ENCODE measurements around the gene ADCY5.

ADCY5 gene

DNA sequence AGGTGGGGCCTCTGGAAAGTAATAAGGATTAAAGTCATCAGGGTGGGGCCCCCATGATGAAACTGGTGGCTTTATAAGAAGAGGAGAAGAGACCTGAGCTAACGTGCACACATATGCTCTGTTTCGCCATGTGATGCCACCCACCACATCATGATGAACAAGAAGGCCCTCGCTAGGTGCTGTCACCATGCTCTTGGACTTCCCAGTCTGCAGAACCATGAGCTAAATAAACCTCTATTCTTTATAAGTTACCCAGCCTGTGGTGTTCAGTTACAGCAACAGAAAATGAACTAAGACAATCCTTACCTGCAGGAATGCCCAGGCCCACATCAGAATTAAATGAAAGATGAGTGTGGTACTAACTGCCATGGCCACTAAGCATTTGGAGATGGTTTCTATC lies 79.8 kb downstream of the ADCY5 start:
- no peak for DNase-seq (ENCODE audit: low spot score)

DNA sequence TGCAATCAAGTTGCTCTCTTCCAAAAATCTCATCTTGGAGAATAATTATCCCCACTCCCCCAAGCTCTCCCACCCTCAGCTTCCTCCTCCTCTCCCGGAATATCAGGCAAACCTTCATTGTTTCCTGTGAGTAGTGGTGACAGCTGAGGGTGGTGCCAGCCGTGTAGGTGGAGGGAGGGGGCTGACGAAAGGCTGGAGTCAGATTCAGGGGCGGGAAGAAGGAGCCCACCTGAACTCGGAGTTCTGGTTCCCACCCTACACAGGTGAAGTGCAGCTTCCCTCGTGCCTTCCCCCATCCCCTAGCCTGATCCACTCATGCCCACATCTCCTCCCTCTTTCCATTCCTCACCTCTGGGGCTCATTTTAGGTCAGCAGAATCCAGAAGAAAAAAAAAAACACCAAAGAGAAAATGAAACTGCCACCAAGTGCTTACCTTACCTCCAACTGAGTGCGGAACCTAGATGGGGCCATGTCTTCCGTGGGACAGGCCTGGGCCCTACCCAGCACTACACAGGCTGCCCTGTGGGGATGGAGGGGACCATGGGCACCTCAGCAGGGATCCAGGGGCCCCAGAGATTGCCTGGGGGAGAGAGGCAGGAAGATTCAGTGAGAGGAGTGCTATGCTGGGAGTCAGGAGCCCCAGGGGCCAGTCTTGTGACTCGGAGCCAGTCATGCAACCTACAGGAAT lies 81.3 kb downstream of the ADCY5 start:
- DNase-seq (ENCODE audit: low spot score), result no peak

DNA sequence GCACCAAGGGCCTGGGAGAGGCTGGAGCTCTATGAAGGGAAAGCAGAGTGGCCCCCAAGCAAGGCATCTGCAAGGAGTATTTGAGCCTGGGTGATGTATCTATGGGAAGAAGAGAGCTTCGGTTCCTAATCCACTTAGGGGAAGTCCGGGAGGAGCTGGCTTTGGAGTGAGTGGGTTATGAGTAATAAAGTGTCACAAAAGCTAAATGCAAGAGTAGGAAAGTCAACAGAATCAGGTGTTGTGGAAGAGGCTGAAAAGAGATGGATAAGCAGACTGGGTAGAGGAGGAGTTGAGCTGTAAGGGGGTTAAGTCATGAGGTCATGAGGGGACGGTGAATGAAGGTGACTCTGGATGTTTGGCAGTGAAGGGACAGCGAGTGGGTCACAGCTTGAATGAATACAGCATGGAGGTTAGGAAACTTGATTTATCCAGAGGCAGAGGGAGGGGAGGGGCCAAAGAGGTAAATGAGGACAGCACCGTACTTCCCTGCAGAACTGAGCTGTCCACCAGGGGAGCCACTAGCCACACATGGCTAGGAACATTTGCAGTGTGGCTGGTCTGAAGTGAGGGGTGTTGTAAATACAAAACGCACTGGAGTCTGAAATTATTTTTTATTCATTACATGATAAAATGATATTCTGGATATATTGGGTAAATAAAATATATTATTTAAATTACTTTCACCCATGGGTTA lies 83.3 kb downstream of the ADCY5 start:
- DNase-seq (ENCODE audit: low spot score), result peak; percentile 36

DNA sequence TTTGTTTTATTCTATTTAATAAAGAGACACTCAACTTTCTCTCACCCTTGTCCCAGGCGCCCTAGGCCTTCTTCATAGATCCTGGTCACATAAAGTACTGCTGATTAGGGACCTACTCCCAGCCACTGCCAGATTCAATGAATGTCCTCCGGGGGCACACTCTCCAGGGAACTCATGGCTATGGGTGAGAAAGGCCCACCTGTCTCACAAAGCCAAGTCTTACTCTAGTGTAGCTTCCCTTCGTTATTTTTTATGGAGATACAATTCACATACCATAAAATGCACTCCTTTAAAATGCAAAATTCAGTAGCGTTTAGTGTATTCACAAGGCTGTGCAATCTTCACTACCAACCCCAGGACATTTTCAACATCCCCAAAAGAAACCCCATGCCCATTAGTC lies 87.8 kb downstream of the ADCY5 start:
- DNase-seq (ENCODE audit: low spot score), result no peak

DNA sequence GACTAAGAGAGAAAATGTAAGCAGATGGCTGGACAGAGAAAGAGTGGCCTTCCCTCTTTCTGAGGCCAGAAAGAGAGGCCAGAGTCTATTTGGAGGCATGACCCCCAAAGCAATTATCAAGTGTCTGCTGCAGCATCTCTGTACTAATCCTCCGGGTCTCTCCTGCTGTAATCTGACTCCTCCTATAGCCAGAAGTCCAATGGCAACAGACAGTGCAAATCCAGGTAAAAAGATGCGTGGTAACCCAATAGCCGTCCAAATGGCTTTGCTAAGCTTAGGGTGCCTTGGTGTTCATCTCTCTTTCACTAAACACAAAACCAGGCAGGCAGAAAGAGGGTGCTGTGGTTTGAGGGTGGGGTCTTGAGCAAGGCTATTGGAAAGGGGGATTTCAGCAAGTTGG lies 91.6 kb downstream of the ADCY5 start:
- no peak for DNase-seq (ENCODE audit: low spot score)

DNA sequence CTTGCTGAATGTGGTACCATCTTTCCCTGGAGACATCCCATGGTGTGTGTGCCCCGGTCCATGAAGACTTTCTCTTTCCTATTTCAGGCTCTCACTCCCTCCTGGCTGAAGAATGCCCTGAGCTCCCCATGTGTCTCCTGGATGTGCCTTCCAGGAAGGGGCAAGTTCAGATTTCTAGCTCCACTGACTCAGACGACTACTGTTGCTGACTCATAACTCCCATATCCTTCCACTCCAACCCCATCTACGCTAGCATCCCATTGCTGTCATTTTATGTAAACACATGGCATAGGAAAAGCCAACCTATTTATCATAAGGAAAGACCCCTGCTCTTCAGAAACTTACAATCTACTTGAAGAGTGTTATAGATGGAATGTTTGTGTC lies 95.0 kb downstream of the ADCY5 start:
- no peak for DNase-seq (ENCODE audit: low spot score)

DNA sequence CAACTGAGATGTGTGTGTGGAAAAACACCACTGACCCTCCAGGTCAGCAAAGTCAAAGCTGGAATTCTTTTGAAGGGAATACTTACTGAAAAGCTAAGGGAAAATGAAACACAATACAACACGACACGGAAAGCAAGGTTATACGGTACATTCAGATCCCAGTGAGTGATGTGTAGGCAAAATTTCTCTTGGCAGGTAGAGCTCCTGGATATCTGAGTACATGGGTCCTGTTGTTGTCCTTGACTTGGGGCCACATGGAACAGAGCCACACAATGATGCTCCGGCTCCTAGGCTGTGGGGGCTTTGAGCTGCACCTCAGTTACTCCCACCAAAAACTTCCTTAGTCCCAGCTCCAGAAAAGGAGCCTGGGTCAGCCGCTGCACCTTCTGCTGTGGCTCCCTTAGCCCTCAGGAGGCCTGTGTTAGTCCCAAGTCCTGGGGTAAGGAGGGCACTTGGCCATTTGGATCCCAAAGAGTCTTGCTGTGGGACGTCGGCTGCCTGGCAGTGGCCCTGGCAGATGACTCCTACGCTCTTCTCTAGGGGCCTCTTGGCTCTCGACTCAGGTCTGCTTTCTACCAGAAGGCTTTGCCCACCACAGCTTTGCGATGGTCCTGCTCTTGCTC lies 95.6 kb downstream of the ADCY5 start:
- DNase-seq (ENCODE audit: low spot score), result no peak

DNA sequence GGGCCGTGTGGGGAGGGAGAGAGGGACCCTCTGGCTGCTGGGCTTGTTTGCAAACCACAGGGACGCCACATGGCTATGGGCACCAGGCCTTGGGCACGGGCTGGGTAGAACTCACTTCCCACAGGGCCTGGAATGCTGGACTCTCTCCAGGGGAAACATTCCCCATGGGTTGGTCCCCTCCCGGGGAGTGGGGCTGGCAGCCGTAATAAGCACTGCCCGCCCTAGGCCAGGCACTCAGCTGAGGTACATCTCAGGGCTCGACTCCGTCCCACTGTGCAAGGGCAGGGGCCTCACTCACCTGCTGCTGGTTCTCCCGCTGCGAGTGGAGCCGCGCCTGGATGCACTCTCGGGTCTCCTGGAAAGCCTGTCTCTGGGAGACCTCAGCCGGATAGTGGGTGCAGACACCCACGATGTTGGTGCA lies 96.7 kb downstream of the ADCY5 start:
- DNase-seq (ENCODE audit: low spot score), result no peak

DNA sequence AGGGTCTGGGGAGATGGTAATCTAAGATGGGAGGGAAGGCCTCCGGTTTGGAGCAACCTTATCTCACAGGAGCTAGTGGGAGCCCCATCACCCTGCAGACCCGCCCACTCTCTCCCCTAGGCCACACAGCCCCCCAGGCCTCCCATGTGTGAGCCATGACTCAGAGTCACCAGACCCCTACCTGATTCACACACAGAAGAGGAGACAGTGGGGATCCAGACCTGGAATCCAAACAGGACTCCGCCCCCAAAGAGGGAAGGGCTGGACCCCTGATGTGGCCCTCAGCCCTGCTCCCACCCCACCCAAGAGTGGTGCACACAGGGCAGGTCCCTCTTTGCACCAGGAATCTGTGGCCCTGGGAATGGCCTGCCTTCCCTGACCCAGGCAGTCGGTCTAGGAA lies 97.4 kb downstream of the ADCY5 start:
- DNase-seq (ENCODE audit: low spot score), result no peak

DNA sequence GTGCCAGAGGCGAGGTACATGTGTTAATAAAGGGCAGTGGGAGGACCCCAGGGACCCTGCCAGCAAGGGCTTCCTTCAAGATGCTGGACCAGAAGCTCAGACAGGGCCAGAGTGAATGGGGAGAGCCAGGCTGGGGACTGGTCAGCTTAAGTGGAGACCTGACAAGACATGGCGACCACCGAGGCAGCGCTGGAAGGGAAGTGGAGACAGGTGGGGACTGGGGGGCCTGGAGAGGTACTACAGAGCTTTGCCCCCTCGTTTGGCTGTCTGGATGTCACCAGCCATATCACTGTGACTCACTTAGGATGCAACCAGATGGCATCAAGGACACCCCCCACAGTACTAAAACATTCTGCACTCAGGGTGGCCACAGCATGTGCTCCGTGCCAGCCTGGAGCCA lies 97.9 kb downstream of the ADCY5 start:
- no peak for DNase-seq (ENCODE audit: low spot score)

DNA sequence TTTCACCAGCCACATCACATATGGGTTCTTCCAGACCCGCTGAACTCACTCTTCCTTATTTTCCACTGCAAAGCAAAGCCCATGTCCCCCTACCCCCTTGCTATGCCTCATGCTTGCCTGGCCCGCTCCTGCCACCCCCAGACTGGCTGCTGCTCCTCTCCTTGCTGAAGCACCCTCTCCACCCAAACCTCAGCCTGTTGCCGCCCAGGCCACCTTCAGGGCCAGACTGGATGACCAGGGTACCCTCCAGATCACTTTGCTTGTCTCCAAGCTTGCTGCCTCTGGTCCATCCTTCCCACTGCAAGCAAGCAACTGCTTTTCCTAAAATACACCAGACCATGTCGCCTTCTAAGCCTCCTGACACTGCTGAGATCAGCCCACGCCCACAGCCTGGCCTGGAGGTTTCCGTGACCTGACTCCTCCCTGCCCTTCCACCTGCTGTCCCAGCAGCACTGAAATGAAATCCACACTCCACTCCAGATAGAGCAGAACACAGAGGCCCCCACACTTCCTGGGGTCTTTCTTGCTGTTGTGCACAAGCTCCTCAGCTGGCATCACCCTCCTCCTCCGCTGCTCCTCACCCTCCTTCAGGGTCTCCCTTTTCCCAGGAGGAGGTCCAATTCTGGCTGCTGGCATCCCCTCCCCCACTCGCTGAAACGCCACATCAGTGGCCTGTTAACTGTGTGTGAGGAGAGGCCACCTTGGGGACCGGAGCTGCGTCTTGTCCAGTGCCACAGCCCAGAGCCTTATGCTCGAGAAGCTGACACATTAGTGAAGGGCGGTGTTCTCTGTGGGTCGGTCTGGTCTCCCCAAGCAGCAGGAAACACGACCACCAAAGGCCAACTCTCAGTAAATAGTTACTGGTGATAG lies 99.1 kb downstream of the ADCY5 start:
- no peak for DNase-seq (ENCODE audit: low spot score)

DNA sequence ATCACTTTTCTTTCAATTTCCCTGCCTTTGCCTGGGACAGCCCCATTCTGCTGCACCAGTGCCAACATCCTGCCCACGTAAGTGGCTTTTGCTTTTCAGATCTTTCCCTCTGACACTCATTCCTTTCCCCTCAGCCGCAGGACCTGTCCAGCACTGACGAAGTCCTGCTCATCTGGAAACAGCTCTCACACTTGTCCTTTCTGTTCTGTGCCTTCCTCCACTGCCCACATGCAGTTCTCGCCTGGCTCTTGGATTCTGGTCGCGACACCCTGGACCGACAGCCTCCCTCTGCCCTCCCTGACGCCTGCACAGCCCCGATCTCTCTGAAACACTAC lies 99.7 kb downstream of the ADCY5 start:
- DNase-seq (ENCODE audit: low spot score), result no peak

DNA sequence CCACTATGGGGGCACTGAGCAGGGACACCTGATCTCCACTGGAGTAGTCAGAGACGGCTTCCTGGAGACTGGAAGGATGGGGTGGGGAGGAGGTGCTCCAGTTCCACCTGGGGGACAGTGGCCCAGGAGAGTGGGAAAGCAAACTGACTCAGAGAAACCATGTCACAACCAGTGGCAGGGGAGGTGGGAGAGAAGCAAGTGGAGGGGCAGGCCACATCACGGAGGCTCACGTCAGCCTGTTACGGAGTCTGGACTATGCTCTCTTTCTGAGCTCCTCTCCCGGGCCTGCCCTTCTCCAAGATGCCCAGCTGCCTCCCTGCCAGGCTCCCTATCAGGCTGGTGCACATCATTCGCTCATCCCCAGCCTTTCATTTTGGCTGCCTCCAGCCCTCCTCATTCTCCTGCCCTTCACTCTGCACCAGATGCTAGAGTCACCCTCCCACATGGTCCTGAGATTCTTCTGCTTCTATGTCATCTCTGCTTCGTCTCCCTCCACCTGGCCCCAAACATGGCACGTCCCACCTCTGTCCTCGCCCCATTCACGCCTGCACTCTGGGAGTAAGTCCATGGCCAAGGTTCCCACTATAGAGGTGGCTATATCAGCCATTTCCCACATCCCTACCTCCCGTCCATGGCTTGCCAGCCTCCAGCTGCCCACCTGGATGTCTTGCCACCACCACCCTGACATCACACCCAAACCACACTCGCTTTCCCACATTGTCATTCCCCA lies 100.3 kb downstream of the ADCY5 start:
- no peak for DNase-seq (ENCODE audit: low spot score)

DNA sequence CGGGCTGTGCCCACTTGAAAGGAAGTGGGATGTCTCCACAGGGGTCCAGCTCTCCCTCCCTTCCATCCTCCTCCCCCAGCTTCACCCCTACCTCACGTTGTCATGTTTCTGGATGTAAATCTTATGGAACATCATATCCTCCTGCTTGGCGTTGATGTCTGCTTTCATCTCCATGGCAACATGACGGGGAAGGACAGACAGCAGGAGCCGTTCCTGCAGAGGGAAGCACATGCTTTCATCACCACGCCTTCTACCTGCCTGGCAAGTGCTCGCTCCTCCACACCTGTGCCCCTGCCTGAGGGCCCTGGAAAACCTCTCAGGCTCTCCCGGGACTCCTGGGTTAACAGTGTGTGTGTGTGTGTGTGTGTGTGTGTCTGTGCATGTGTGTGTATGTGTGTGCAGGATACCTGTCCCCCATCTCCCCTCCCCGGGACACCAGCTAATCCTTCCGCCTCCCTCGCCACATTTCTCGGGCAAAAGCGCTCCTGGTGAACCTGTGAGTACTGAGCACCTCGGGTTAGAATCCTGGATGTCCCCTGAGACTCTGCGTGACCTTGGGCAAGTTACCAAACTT lies 101.1 kb downstream of the ADCY5 start:
- DNase-seq (ENCODE audit: low spot score), result no peak

DNA sequence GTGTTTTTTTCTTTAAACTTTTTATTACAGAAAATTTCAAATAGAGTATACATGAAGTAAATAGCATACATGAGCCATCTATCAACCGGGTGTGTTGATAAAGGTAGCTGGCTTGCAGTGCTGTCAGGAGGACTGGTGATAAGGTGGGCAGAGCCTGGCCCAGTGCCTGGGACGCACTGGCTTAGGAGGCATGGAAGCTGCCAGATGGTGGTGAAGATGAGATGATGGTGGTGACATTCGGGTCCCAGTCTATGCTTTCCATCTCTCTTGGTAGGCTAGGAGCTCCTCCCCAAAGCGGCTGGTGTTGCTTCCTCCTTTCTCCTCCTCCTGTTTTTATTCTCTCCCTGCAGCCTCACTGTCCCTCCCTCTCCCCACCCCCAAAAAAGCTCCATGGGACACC lies 101.7 kb downstream of the ADCY5 start:
- DNase-seq (ENCODE audit: low spot score), result no peak

DNA sequence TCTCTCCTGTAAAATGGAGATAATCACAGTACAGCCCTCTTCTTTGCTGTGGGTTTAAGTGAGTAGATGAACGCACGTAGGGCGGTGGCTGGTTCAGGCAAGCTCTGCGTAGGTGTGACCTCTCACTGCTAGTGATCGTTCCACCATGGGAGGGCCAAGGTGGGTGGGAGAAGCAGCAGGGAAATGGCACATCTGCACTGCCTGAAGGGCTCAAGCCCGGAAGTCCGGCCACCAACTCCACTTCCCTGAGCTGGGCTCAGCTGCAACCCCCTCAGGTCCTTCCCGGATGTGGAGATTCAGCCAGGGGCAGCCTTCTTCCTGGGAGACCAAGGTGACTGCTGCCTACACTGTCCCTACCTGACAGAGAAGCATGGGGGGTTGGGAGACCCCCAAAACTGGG lies 102.9 kb downstream of the ADCY5 start:
- DNase-seq (ENCODE audit: low spot score), result no peak

DNA sequence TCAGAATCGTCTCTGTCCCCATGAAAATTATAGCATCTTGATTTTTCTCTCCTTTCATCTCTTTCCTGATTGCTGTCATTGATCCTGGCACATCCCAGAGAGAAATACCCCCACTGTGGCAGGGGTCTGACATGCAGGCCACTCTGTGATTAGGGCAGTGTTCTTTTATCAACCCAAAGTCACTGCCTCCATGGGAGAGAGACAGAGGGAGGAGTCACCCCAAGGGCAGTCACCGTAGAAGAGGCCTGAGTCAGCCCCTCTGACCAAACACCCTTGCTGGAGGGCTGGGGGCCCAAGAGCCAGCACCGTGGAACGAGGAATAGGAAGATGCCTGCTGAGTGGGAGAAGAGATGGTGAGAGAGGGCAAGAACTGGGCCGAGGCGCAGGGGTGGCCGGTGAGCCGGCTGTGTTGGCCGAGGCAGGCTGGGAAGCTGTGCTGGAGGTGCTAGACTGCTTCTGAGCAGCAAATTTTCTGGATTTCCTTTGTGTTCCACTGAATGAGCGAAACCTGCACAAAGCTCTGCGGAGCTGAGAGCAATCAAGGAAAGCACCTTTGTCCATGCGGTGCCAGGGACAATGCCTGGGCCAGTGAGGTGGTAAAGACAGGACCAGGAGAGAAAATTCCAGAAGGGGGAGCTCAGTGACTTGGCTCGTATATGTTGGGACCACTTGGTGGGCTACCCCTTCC lies 103.8 kb downstream of the ADCY5 start:
- DNase-seq (ENCODE audit: low spot score), result no peak

DNA sequence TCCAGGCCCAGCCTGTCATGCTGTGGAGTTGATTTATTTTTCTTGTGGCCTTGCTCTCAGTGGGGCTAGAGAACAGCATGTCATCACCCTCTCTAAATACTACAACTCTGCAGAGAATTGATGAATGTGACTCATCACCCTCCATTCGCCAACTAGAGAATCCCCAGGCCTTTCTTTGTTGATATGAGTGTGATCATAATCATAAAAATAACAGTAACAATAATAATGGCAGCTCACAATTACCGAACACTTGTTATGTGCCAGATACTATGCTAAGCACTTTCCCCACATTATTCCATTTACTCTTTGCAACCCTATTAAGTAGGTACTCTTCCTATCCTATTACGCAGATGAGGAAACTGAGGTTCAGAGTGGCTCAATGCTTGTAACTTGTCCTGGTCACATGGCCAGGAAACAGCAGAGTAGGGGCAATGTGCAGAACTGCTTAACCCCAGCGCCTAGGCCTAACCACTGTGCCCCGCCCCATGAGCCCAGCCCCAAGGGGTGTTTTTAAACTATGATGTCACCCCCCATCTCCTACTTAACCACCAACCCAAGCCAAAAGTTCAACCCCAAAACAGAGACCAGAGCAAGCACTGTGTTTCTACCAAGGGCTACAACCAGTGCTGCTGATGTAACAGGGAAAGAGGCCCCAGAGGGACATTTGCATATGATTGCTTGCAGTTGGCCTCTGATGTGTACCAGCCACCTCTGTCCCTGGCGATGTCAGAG lies 104.5 kb downstream of the ADCY5 start:
- peak; percentile 37 for DNase-seq (ENCODE audit: low spot score)

DNA sequence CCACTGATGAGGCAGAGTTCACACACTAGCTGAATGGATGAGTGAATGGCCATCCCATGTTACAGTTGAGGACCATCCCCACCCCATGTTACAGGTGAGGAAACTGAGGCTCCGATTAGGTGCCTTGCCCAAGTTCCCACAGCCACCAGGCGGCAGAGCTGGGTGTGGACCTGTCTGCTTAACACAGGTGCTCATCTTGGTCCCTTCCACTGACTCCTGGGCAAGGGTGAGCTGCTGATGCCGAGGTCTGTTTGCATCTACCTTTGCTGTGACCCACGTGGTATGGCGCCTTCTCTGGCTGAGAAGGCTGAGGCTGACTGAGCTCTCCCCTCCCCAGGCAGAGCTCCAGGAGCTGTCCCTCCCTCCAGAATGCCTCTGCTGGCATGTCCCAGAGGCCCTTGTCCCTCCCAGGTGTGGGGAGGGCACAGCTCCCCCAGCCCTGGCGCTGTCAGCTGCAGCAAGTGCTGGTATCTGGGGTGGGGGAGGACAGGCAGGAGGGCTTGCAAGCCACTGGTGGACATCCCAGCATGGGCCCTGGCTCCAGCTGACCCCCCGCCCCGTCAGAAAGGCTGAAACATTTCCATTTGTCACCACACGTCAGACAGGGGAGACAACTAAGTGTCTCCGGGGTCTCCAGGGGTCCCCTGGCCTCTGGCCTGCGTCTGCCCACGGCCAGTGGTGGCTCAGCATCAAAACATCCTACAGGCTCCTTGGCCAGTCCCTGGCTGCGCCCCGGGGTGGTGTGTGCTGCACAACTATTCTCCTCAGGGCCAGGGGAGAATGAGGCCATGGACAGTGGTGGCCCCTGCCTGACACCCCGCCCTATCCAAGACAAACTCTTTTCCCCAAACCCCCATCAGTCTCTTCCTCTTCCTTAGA lies 105.4 kb downstream of the ADCY5 start:
- no peak for DNase-seq (ENCODE audit: low spot score)

Data from globus pallidus (tissue), 1 donor.